GM23338 (cell line): ENCODE data around the gene PILRB. TPM values are rescaled to one million over a fixed set of nuclear protein-coding genes. Genes with fewer than 3 reads are reported as not detected.
A peak's percentile ranks its signal among the peaks of the same experiment; 100 is the strongest.
"Not testable (repeated sequence)": the region's sequence is repeated elsewhere in the genome, so short reads cannot be mapped to it uniquely, and the experiment has no call there.

ENCODE experiments used
- ATAC-seq: fragments of 200-7000 bp; cut with Tn5 transposase; 3 replicates; pipeline ENCODE4 v1.9.1; 2020
- DNase-seq: peaks from one replicate; pipeline ENCODE4 v3.0.0-alpha.2; 2015; ENCODE audit warnings: low spot score
- H2AFZ ChIP-seq: fragments of 200-600 bp; sonication (generic); 2 replicates; pipeline ENCODE4 v1.8.0; 2016; ENCODE audit warnings: antibody characterized with exemption, mild to moderate bottlenecking, moderate library complexity
- H3F3A ChIP-seq: fragments of 200-600 bp; sonication (generic); replicated peaks from 2 replicates; pipeline ENCODE4 v1.8.0; 2017; ENCODE audit warnings: antibody characterized with exemption, mixed run types, low read depth
- H3K27ac ChIP-seq: fragments of 200-600 bp; sonication (generic); 2 replicates; pipeline ENCODE4 v1.6.1; 2016; ENCODE audit warnings: low read depth
- H3K27me3 ChIP-seq: fragments of 200-600 bp; sonication (generic); 2 replicates; pipeline ENCODE4 v1.8.0; 2016; ENCODE audit warnings: mild to moderate bottlenecking, mixed run types, moderate library complexity; ENCODE audit not compliant: insufficient read depth
- H3K36me3 ChIP-seq: fragments of 200-600 bp; sonication (generic); 2 replicates; pipeline ENCODE4 v1.8.0; 2016; ENCODE audit warnings: mild to moderate bottlenecking; ENCODE audit not compliant: insufficient read depth
- H3K4me1 ChIP-seq: fragments of 200-600 bp; sonication (generic); 2 replicates; pipeline ENCODE4 v1.8.0; 2016; ENCODE audit warnings: mild to moderate bottlenecking, moderate library complexity; ENCODE audit not compliant: insufficient read depth
- H3K4me2 ChIP-seq: fragments of 200-600 bp; sonication (generic); 2 replicates; pipeline ENCODE4 v1.7.1; 2017; ENCODE audit warnings: mixed run types
- H3K4me3 ChIP-seq: fragments of 200-600 bp; sonication (generic); 2 replicates; pipeline ENCODE4 v1.6.1; 2016; ENCODE audit warnings: mixed run types
- H3K79me2 ChIP-seq: fragments of 200-600 bp; sonication (generic); replicated peaks from 2 replicates; pipeline ENCODE4 v1.8.0; 2017; ENCODE audit warnings: mild to moderate bottlenecking; ENCODE audit not compliant: insufficient read depth
- H3K9me2 ChIP-seq: fragments of 200-600 bp; sonication (generic); 2 replicates; pipeline ENCODE4 v1.8.0; 2017; ENCODE audit not compliant: insufficient read depth
- H4K20me1 ChIP-seq: fragments of 200-600 bp; sonication (generic); replicated peaks from 2 replicates; pipeline ENCODE4 v1.8.0; 2017; ENCODE audit warnings: mild to moderate bottlenecking; ENCODE audit not compliant: insufficient read depth
- H3K27ac Mint-ChIP-seq: 2 replicates; pipeline ENCODE4 v1.8.0; 2020; ENCODE audit warnings: inconsistent platforms, mild to moderate bottlenecking, moderate library complexity, mixed read lengths
- H3K27me3 Mint-ChIP-seq: 3 replicates; pipeline ENCODE4 v1.8.0; 2022; ENCODE audit warnings: low read depth, mild to moderate bottlenecking, moderate library complexity, mixed read lengths, inconsistent platforms; ENCODE audit not compliant: insufficient read depth, poor library complexity
- H3K36me3 Mint-ChIP-seq: 3 replicates; pipeline ENCODE4 v1.8.0; 2021; ENCODE audit warnings: low read depth, mild to moderate bottlenecking, inconsistent platforms, moderate library complexity, mixed read lengths
- H3K4me1 Mint-ChIP-seq: 3 replicates; pipeline ENCODE4 v1.8.0; 2020; ENCODE audit warnings: mild to moderate bottlenecking, inconsistent platforms, mixed read lengths
- H3K4me3 Mint-ChIP-seq: 3 replicates; pipeline ENCODE4 v1.8.0; 2021; ENCODE audit warnings: moderate library complexity, mild to moderate bottlenecking, inconsistent platforms, mixed read lengths
- H3K9me3 Mint-ChIP-seq: 3 replicates; pipeline ENCODE4 v1.8.0; 2020; ENCODE audit warnings: moderate library complexity, mild to moderate bottlenecking, inconsistent platforms, mixed read lengths
- CREB1 ChIP-seq: fragments of 250-450 bp; sonication (Bioruptor Pico); IDR thresholded peaks from 2 replicates; pipeline ENCODE4 v1.5.0; 2020; ENCODE audit warnings: low read depth, mild to moderate bottlenecking, moderate library complexity
- CTCF ChIP-seq, 2 experiments: fragments of 200-600 bp in 1 of 2; sonication (generic) in 1 of 2; conservative IDR thresholded peaks; 2 replicates each; pipeline versions ENCODE4 v1.5.1 to v1.6.1; 2016 to 2017; ENCODE audit warnings: antibody characterized with exemption in 2 of 2, low read depth in 2 of 2, mild to moderate bottlenecking in 2 of 2, moderate library complexity in 1 of 2
- EZH2 ChIP-seq: fragments of 200-600 bp; sonication (generic); IDR thresholded peaks from one replicate; pipeline ENCODE4 v1.8.0; 2017; ENCODE audit warnings: antibody characterized with exemption, mild to moderate bottlenecking, low read depth; ENCODE audit not compliant: unreplicated experiment
- NANOG ChIP-seq: IDR thresholded peaks from 2 replicates; pipeline ENCODE4 v1.6.1; 2016; ENCODE audit warnings: antibody characterized with exemption, borderline replicate concordance
- POLR2AphosphoS5 ChIP-seq: IDR thresholded peaks from 2 replicates; pipeline ENCODE4 v1.6.1; 2016; ENCODE audit warnings: antibody characterized with exemption, low read depth
- STAT1 ChIP-seq: IDR thresholded peaks from one replicate; pipeline ENCODE4 v1.6.1; 2016; ENCODE audit warnings: antibody characterized with exemption; ENCODE audit not compliant: unreplicated experiment
- ZNF114 ChIP-seq: fragments of 250-450 bp; sonication (Bioruptor Pico); IDR thresholded peaks from 2 replicates; pipeline ENCODE4 v1.5.0; 2020; ENCODE audit warnings: mild to moderate bottlenecking, moderate library complexity
- ZNF331 ChIP-seq: fragments of 250-450 bp; sonication (Bioruptor Pico); IDR thresholded peaks from 2 replicates; pipeline ENCODE4 v1.5.0; 2020; ENCODE audit warnings: low read depth, mild to moderate bottlenecking, moderate library complexity
- long read RNA-seq: library from polyadenylated mRNA; unstranded; transcript quantifications from one replicate; pipeline ENCODE4 v2.0.0, GENCODE V29; 2020; ENCODE audit not compliant: unreplicated experiment
- polyA plus RNA-seq: library from polyadenylated mRNA; unstranded; fragments of >200 nt; fragmentation: Nextera tagmentation; extraction: Ambion mirVana; gene quantifications from 2 replicates; pipeline ENCODE4 v1.2.1, GENCODE V29; 2016
- total RNA-seq: library from RNA; depleted of rRNA; stranded (reverse); fragments of >200 nt; shearing (Covaris generic); gene quantifications from 2 replicates; pipeline ENCODE4 v1.2.3, GENCODE V29; 2014; rRNA removed

Gene PILRB
- 21.6 and 43.0 TPM in 2 replicates for total RNA-seq
- polyA plus RNA-seq: 25.3 and 25.5 TPM in 2 replicates
- long read RNA-seq, partial matches to known transcripts: 1 of 2 reads
- long read RNA-seq, other reads (novel, unspliced or antisense): 1 of 2 reads

- no peak within 1 kb of the TSS for H3K27ac ChIP-seq
- no peak within 1 kb of the TSS for H2AFZ ChIP-seq
- peaks cover 31% of the 10 kb centered on the region for H3K36me3 ChIP-seq
- H3K27me3 ChIP-seq: no peaks in the 10 kb centered on the region
- DNase-seq (no peak), ATAC-seq (peak; percentile 78)
- no peaks in the 10 kb centered on the region for H3K79me2 ChIP-seq
- H3F3A ChIP-seq: no peaks in the 10 kb centered on the region
- no peak within 1 kb of the TSS for H3K4me2 ChIP-seq
- H3K4me3 ChIP-seq: no peak within 1 kb of the TSS
- Mint-ChIP-seq H3K27ac (no peak within 1 kb of the TSS), H3K9me3 (no peaks in the 10 kb centered on the region), H3K36me3 (peaks cover 82% of the 10 kb centered on the region), H3K4me1 (no peaks in the 10 kb centered on the region), H3K4me3 (no peak within 1 kb of the TSS), H3K27me3 (peaks cover 10% of the 10 kb centered on the region)
- H3K9me2 ChIP-seq: no peaks in the 10 kb centered on the region
- no peak for TF ChIP-seq STAT1
- TF ChIP-seq NANOG: no peak
- no peak for TF ChIP-seq POLR2AphosphoS5
- no peak for TF ChIP-seq ZNF114 (CRISPR knock-in tag)
- TF ChIP-seq ZNF331 (CRISPR knock-in tag): no peak
- TF ChIP-seq CREB1: no peak
- TF ChIP-seq CTCF (conservative IDR thresholded peaks at IDR 0.05; ENCODE audit: low read depth in 2 of 2): peak in 1 of 2 experiments; percentile 45; a peak in 2 of 4 replicates
- TF ChIP-seq EZH2: no peak
- no peaks in the 10 kb centered on the region for H3K4me1 ChIP-seq
- H4K20me1 ChIP-seq: no peaks in the 10 kb centered on the region; the same call in 1 of the 2 replicates
Observed at GRCh38 chr7:100358027-100358856, at the start of gene PILRB. TSS of gene PILRB (plus strand) at chr7:100358117. CDS start at chr7:100358303, 186 bp downstream.

GRCh38 chr7:100318329-100318728, 39.6 kb upstream of the PILRB start:
- not testable (repeated sequence) for H3K4me3 ChIP-seq, H3K36me3 ChIP-seq, H3K27ac ChIP-seq, H2AFZ ChIP-seq, DNase-seq, ATAC-seq, H3K9me2 ChIP-seq, H3K4me2 ChIP-seq, H3F3A ChIP-seq, H3K27me3 Mint-ChIP-seq, H3K79me2 ChIP-seq, H3K4me1 Mint-ChIP-seq, H4K20me1 ChIP-seq, H3K27ac Mint-ChIP-seq, H3K27me3 ChIP-seq, H3K4me3 Mint-ChIP-seq, H3K4me1 ChIP-seq, H3K9me3 Mint-ChIP-seq
- peaks cover 20% of the 10 kb centered on the region for H3K36me3 Mint-ChIP-seq

GRCh38 chr7:100321648-100322047, 36.3 kb upstream of the PILRB start:
- not testable (repeated sequence) for H3K4me1 ChIP-seq, H3K4me2 ChIP-seq, H3K27ac Mint-ChIP-seq, H3K79me2 ChIP-seq, H3K9me3 Mint-ChIP-seq, H4K20me1 ChIP-seq, H3K4me3 Mint-ChIP-seq, H3K4me3 ChIP-seq, H3K4me1 Mint-ChIP-seq, ATAC-seq, H2AFZ ChIP-seq, H3K27me3 Mint-ChIP-seq, H3F3A ChIP-seq, H3K27ac ChIP-seq, H3K36me3 ChIP-seq, H3K9me2 ChIP-seq, H3K27me3 ChIP-seq, DNase-seq
- H3K36me3 Mint-ChIP-seq: peaks cover 43% of the 10 kb centered on the region

GRCh38 chr7:100324194-100324593, 33.7 kb upstream of the PILRB start:
- not testable (repeated sequence) for H3K4me2 ChIP-seq, DNase-seq, H3K4me3 ChIP-seq, H3K27me3 ChIP-seq, ATAC-seq, H3K4me1 ChIP-seq, H3K9me2 ChIP-seq, H3K27me3 Mint-ChIP-seq, H3K27ac ChIP-seq, H3K36me3 ChIP-seq, H3F3A ChIP-seq, H3K9me3 Mint-ChIP-seq, H4K20me1 ChIP-seq, H3K4me1 Mint-ChIP-seq, H3K79me2 ChIP-seq, H2AFZ ChIP-seq, H3K4me3 Mint-ChIP-seq
- H3K27ac Mint-ChIP-seq: 0 out of 2 replicates have a peak overlapping the region, but pooled peaks have one; percentile 11
- H3K36me3 Mint-ChIP-seq: peaks cover 55% of the 10 kb centered on the region

GRCh38 chr7:100325671-100326070, 32.2 kb upstream of the PILRB start:
- not testable (repeated sequence) for H3K4me1 ChIP-seq, H3K9me2 ChIP-seq, H3K36me3 ChIP-seq, H4K20me1 ChIP-seq, H3K4me1 Mint-ChIP-seq, H3K27me3 ChIP-seq, H3K27me3 Mint-ChIP-seq, ATAC-seq, H3K4me3 ChIP-seq, DNase-seq, H3K79me2 ChIP-seq, H3K27ac ChIP-seq, H3K9me3 Mint-ChIP-seq, H3K27ac Mint-ChIP-seq, H2AFZ ChIP-seq, H3K4me2 ChIP-seq, H3F3A ChIP-seq, H3K4me3 Mint-ChIP-seq
- peaks cover 48% of the 10 kb centered on the region for H3K36me3 Mint-ChIP-seq
